Lung microvascular endothelial cell (primary cell): ENCODE results near the gene NHEJ1. TPM values are rescaled to one million over a fixed set of nuclear protein-coding genes. Genes with fewer than 3 reads are reported as not detected.

Experiments used
- DNase-seq, 2 donors: peaks; one replicate each; pipeline versions ENCODE4 v3.0.0 to v3.0.0-alpha.2; 2010; ENCODE audit warnings: low read depth in 2 of 2
- total RNA-seq: library from RNA; depleted of rRNA; stranded (reverse); fragments of >200 nt; gene quantifications from 2 replicates; pipeline ENCODE4 v1.2.1, GENCODE V29; 2014

NHEJ1 gene
- total RNA-seq, 1 donor from 2014 or later: 13.1 TPM

GRCh38 chr2:219059725-219060682 is 100.6 kb downstream of the NHEJ1 start:
- DNase-seq: no peak

GRCh38 chr2:219059375-219059724 is 101.3 kb downstream of the NHEJ1 start:
- no peak for DNase-seq

GRCh38 chr2:219058541-219059374 is 101.9 kb downstream of the NHEJ1 start:
- DNase-seq: peak in 1 of 2 donors; percentile 20

GRCh38 chr2:219057709-219058540 is 102.7 kb downstream of the NHEJ1 start:
- peak; percentile 71 to 80 for DNase-seq

GRCh38 chr2:219056896-219057708 is 103.5 kb downstream of the NHEJ1 start:
- no peak for DNase-seq

GRCh38 chr2:219056176-219056895 is 104.3 kb downstream of the NHEJ1 start:
- DNase-seq: no peak

- DNase-seq: no peak
Measured at GRCh38 chr2:219054956-219055903, 105.4 kb downstream of the NHEJ1 start.

- no peak for DNase-seq
Measured at GRCh38 chr2:219049282-219049681, 111.3 kb downstream of the NHEJ1 start.

- peak; percentile 41 to 46 for DNase-seq
Measured at GRCh38 chr2:219045937-219046550, 114.6 kb downstream of the NHEJ1 start.

- no peak for DNase-seq
Measured at GRCh38 chr2:219042750-219043149, 117.9 kb downstream of the NHEJ1 start.

- no peak for DNase-seq
Measured at GRCh38 chr2:219042157-219042556, 118.5 kb downstream of the NHEJ1 start.

GRCh38 chr2:219041252-219041651 is 119.4 kb downstream of the NHEJ1 start, which contains the start of gene CFAP65:
Gene CFAP65, minus strand, starts transcription at chr2:219041516. Its CDS starts 2,468 bp downstream, at chr2:219039048.
- peak; percentile 24 to 63 for DNase-seq

GRCh38 chr2:219038600-219038999 is 122.0 kb downstream of the NHEJ1 start:
- no peak for DNase-seq

- no peak for DNase-seq
Measured at GRCh38 chr2:219037783-219038499, 122.7 kb downstream of the NHEJ1 start.

- DNase-seq: no peak
Measured at GRCh38 chr2:219035942-219036341, 124.7 kb downstream of the NHEJ1 start.

- no peak for DNase-seq
Measured at GRCh38 chr2:219034823-219035222, 125.8 kb downstream of the NHEJ1 start.

GRCh38 chr2:219032051-219032745 is 128.4 kb downstream of the NHEJ1 start:
- DNase-seq: no peak
